ENCODE results near the gene LCN10.

GRCh38 chr9:136693490-136694162 is 49.1 kb downstream of the LCN10 start:
- TF ChIP-seq CTCF (IDR thresholded peaks at IDR 0.05): no peak
- TF ChIP-seq EZH2phosphoT487 (IDR thresholded peaks at IDR 0.05): no peak
- no peak for TF ChIP-seq EZH2 (IDR thresholded peaks at IDR 0.05)
